GM13977 (cell line): ENCODE measurements around the gene PTCD1.

Experiments
- DNase-seq: peaks from one replicate; pipeline ENCODE4 v3.0.0; 2012; ENCODE audit warnings: low spot score
- in situ Hi-C: fragments of 300-500 bp; cut with MboI; formaldehyde crosslinking; loops from one replicate; pipeline ENCODE4 v1.12.0; 2022; ENCODE audit warnings: low sequenced_read_pairs, low pct_unique_long_range_greater_than_20kb, mixed read lengths, inconsistent platforms; ENCODE audit not compliant: unreplicated experiment
- TF ChIP-seq, protein P1 (sequence below): IDR thresholded peaks from 2 replicates; pipeline ENCODE4 v1.5.1; 2012; ENCODE audit warnings: mild to moderate bottlenecking, control low read depth; ENCODE audit not compliant: insufficient read depth; ENCODE audit errors: extremely low read depth, missing control alignments

PTCD1 gene

GRCh38 chr7:99459087-99459486, 20.5 kb upstream of the PTCD1 start:
- in situ Hi-C loops = no loop called here
- DNase-seq = no peak
- TF ChIP-seq, protein P1, sequence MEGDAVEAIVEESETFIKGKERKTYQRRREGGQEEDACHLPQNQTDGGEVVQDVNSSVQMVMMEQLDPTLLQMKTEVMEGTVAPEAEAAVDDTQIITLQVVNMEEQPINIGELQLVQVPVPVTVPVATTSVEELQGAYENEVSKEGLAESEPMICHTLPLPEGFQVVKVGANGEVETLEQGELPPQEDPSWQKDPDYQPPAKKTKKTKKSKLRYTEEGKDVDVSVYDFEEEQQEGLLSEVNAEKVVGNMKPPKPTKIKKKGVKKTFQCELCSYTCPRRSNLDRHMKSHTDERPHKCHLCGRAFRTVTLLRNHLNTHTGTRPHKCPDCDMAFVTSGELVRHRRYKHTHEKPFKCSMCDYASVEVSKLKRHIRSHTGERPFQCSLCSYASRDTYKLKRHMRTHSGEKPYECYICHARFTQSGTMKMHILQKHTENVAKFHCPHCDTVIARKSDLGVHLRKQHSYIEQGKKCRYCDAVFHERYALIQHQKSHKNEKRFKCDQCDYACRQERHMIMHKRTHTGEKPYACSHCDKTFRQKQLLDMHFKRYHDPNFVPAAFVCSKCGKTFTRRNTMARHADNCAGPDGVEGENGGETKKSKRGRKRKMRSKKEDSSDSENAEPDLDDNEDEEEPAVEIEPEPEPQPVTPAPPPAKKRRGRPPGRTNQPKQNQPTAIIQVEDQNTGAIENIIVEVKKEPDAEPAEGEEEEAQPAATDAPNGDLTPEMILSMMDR = peak; percentile 31

GRCh38 chr7:99457650-99458493, 19.3 kb upstream of the PTCD1 start:
- in situ Hi-C loops = no loop called here
- TF ChIP-seq, protein P1 = no peak
- no peak for DNase-seq

DNA sequence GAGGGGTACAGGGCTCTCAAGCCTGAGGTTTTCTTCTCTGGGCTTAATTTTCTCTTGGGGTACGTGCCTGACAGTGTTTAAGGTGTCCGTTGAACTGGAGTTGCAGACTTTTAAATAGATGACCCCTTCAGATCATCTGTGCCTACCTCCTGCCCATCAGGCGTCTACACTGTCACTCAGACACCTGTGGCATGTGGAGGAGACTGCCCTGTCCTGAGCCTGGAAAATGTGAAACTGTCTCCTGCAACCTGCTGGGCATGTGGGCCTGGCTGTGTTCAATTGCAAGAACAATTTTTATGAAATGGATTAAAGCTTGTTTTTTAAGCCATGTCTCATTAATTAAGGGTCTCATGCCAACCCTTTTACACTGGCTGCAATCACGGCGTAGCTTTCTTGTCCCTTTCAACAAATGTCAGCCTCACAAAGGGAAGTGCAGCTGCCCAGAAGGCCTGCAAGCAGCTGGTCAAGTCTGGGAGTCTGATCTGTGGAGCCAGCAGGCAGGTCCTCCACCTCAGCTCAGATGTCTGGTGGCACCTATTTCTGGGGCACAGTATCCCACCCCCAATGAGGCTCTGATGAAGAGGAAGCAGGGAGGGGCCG, 18.6 kb upstream of the PTCD1 start:
- TF ChIP-seq, protein P1 = no peak
- no peak for DNase-seq
- in situ Hi-C loops = no loop called here

DNA sequence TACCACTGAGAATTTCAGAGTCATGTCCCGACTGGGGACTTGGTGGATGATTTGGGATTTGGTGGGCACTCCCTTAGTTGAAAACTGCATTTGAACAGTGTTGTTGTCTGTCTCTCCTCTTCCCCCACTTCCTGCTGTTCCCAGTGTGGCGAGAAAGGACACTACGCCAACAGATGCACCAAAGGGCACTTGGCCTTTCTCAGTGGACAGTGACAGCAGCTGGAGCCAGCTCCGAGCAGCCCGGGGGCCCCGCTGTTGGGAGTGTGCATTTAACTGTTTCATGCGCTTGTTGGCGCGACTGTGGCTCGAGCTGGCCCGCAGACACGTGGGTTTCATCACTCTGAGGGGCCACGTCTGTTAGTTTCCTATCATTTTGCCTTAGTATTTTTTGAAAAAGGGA, 17.7 kb upstream of the PTCD1 start:
- in situ Hi-C loops = no loop called here
- DNase-seq = no peak
- TF ChIP-seq, protein P1 = no peak

DNA sequence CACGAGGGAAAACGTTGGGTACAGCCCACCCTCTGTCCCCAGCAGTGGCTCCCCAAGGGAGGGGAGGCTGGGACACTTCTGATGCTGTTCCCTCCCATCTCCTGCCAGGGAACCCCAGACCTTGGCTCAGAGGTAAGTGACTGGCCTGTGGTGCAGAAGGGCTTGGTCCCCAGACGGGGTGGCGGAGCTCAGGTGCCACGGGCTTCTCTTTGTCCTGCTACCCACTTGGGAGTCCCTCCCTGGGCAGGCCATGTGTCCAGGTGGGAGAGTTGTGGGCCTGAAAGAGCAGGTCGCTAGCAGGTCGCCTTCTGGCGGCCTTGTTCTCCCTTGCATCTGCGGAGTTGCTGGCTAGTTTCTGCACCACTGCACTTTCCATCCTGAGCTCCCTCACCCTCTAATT, 17.3 kb upstream of the PTCD1 start:
- TF ChIP-seq, protein P1 = no peak
- in situ Hi-C loops = no loop called here
- DNase-seq = no peak

GRCh38 chr7:99453105-99453504, 14.5 kb upstream of the PTCD1 start:
- no peak for DNase-seq
- in situ Hi-C loops = no loop called here
- TF ChIP-seq, protein P1 = no peak
